ENCODE data around the gene SERINC5.

The SERINC5 gene

GRCh38 chr5:80254767-80255430 is 949 bp downstream of the SERINC5 start:
- no peak for DNase-seq (ENCODE audit: low read depth in 2 of 2)

GRCh38 chr5:80251636-80252035 is 4.2 kb downstream of the SERINC5 start:
- DNase-seq (ENCODE audit: low read depth in 2 of 2), result no peak

- no peak for DNase-seq (ENCODE audit: low read depth in 2 of 2)
Measured at GRCh38 chr5:80250801-80251200, 5.0 kb downstream of the SERINC5 start.

- no peak for DNase-seq (ENCODE audit: low read depth in 2 of 2)
Measured at GRCh38 chr5:80249901-80250300, 5.9 kb downstream of the SERINC5 start.

- no peak for DNase-seq (ENCODE audit: low read depth in 2 of 2)
Measured at GRCh38 chr5:80248378-80248777, 7.5 kb downstream of the SERINC5 start.

- no peak for DNase-seq (ENCODE audit: low read depth in 2 of 2)
Measured at GRCh38 chr5:80246995-80247729, 8.7 kb downstream of the SERINC5 start.

- no peak for DNase-seq (ENCODE audit: low read depth in 2 of 2)
Measured at GRCh38 chr5:80246001-80246758, 9.7 kb downstream of the SERINC5 start.

GRCh38 chr5:80243567-80243966 is 12.3 kb downstream of the SERINC5 start:
- DNase-seq (ENCODE audit: low read depth in 2 of 2), result no peak

- no peak for DNase-seq (ENCODE audit: low read depth in 2 of 2)
Measured at GRCh38 chr5:80242849-80243248, 13.0 kb downstream of the SERINC5 start.

- no peak for DNase-seq (ENCODE audit: low read depth in 2 of 2)
Measured at GRCh38 chr5:80240368-80240986, 15.4 kb downstream of the SERINC5 start.

GRCh38 chr5:80239680-80240367 is 16.0 kb downstream of the SERINC5 start:
- DNase-seq (ENCODE audit: low read depth in 2 of 2), result no peak

- DNase-seq (ENCODE audit: low read depth in 2 of 2), result no peak
Measured at GRCh38 chr5:80238778-80239679, 16.8 kb downstream of the SERINC5 start.

GRCh38 chr5:80238097-80238496 is 17.8 kb downstream of the SERINC5 start:
- DNase-seq (ENCODE audit: low read depth in 2 of 2), result no peak

- no peak for DNase-seq (ENCODE audit: low read depth in 2 of 2)
Measured at GRCh38 chr5:80237243-80237642, 18.6 kb downstream of the SERINC5 start.

- DNase-seq (ENCODE audit: low read depth in 2 of 2), result no peak
Measured at GRCh38 chr5:80234116-80234948, 21.5 kb downstream of the SERINC5 start.

- no peak for DNase-seq (ENCODE audit: low read depth in 2 of 2)
Measured at GRCh38 chr5:80231693-80232092, 24.2 kb downstream of the SERINC5 start.

- no peak for DNase-seq (ENCODE audit: low read depth in 2 of 2)
Measured at GRCh38 chr5:80231243-80231642, 24.6 kb downstream of the SERINC5 start.

GRCh38 chr5:80230269-80230992 is 25.4 kb downstream of the SERINC5 start:
- DNase-seq (ENCODE audit: low read depth in 2 of 2), result no peak

GRCh38 chr5:80229902-80230255 is 26.0 kb downstream of the SERINC5 start:
- DNase-seq (ENCODE audit: low read depth in 2 of 2), result no peak

All from activated CD4-positive, alpha-beta T cell treated with anti-CD3 and anti-CD28 coated beads for 24 hours (primary cell).